GM23338 (cell line): Measurements from ENCODE around the gene COX17. TPM values are rescaled to one million over a fixed set of nuclear protein-coding genes. Genes with fewer than 3 reads are reported as not detected.

Source experiments
- ATAC-seq: fragments of 200-7000 bp; cut with Tn5 transposase; 3 replicates; pipeline ENCODE4 v1.9.1; 2020
- DNase-seq: peaks from one replicate; pipeline ENCODE4 v3.0.0-alpha.2; 2015; ENCODE audit warnings: low spot score
- H2AFZ ChIP-seq: fragments of 200-600 bp; sonication (generic); 2 replicates; pipeline ENCODE4 v1.8.0; 2016; ENCODE audit warnings: antibody characterized with exemption, mild to moderate bottlenecking, moderate library complexity
- H3F3A ChIP-seq: fragments of 200-600 bp; sonication (generic); replicated peaks from 2 replicates; pipeline ENCODE4 v1.8.0; 2017; ENCODE audit warnings: antibody characterized with exemption, mixed run types, low read depth
- H3K27ac ChIP-seq: fragments of 200-600 bp; sonication (generic); 2 replicates; pipeline ENCODE4 v1.6.1; 2016; ENCODE audit warnings: low read depth
- H3K27me3 ChIP-seq: fragments of 200-600 bp; sonication (generic); 2 replicates; pipeline ENCODE4 v1.8.0; 2016; ENCODE audit warnings: mild to moderate bottlenecking, mixed run types, moderate library complexity; ENCODE audit not compliant: insufficient read depth
- H3K36me3 ChIP-seq: fragments of 200-600 bp; sonication (generic); 2 replicates; pipeline ENCODE4 v1.8.0; 2016; ENCODE audit warnings: mild to moderate bottlenecking; ENCODE audit not compliant: insufficient read depth
- H3K4me1 ChIP-seq: fragments of 200-600 bp; sonication (generic); 2 replicates; pipeline ENCODE4 v1.8.0; 2016; ENCODE audit warnings: mild to moderate bottlenecking, moderate library complexity; ENCODE audit not compliant: insufficient read depth
- H3K4me2 ChIP-seq: fragments of 200-600 bp; sonication (generic); 2 replicates; pipeline ENCODE4 v1.7.1; 2017; ENCODE audit warnings: mixed run types
- H3K4me3 ChIP-seq: fragments of 200-600 bp; sonication (generic); 2 replicates; pipeline ENCODE4 v1.6.1; 2016; ENCODE audit warnings: mixed run types
- H3K79me2 ChIP-seq: fragments of 200-600 bp; sonication (generic); replicated peaks from 2 replicates; pipeline ENCODE4 v1.8.0; 2017; ENCODE audit warnings: mild to moderate bottlenecking; ENCODE audit not compliant: insufficient read depth
- H3K9me2 ChIP-seq: fragments of 200-600 bp; sonication (generic); 2 replicates; pipeline ENCODE4 v1.8.0; 2017; ENCODE audit not compliant: insufficient read depth
- H4K20me1 ChIP-seq: fragments of 200-600 bp; sonication (generic); replicated peaks from 2 replicates; pipeline ENCODE4 v1.8.0; 2017; ENCODE audit warnings: mild to moderate bottlenecking; ENCODE audit not compliant: insufficient read depth
- H3K27ac Mint-ChIP-seq: 2 replicates; pipeline ENCODE4 v1.8.0; 2020; ENCODE audit warnings: inconsistent platforms, mild to moderate bottlenecking, moderate library complexity, mixed read lengths
- H3K27me3 Mint-ChIP-seq: 3 replicates; pipeline ENCODE4 v1.8.0; 2022; ENCODE audit warnings: low read depth, mild to moderate bottlenecking, moderate library complexity, mixed read lengths, inconsistent platforms; ENCODE audit not compliant: insufficient read depth, poor library complexity
- H3K36me3 Mint-ChIP-seq: 3 replicates; pipeline ENCODE4 v1.8.0; 2021; ENCODE audit warnings: low read depth, mild to moderate bottlenecking, inconsistent platforms, moderate library complexity, mixed read lengths
- H3K4me1 Mint-ChIP-seq: 3 replicates; pipeline ENCODE4 v1.8.0; 2020; ENCODE audit warnings: mild to moderate bottlenecking, inconsistent platforms, mixed read lengths
- H3K4me3 Mint-ChIP-seq: 3 replicates; pipeline ENCODE4 v1.8.0; 2021; ENCODE audit warnings: moderate library complexity, mild to moderate bottlenecking, inconsistent platforms, mixed read lengths
- H3K9me3 Mint-ChIP-seq: 3 replicates; pipeline ENCODE4 v1.8.0; 2020; ENCODE audit warnings: moderate library complexity, mild to moderate bottlenecking, inconsistent platforms, mixed read lengths
- CTCF ChIP-seq, 2 experiments: fragments of 200-600 bp in 1 of 2; sonication (generic) in 1 of 2; conservative IDR thresholded peaks; 2 replicates each; pipeline versions ENCODE4 v1.5.1 to v1.6.1; 2016 to 2017; ENCODE audit warnings: antibody characterized with exemption in 2 of 2, low read depth in 2 of 2, mild to moderate bottlenecking in 2 of 2, moderate library complexity in 1 of 2
- ETS1 ChIP-seq: IDR thresholded peaks from 2 replicates; pipeline ENCODE4 v1.6.1; 2016; ENCODE audit warnings: antibody characterized with exemption
- EZH2phosphoT487 ChIP-seq: fragments of 200-600 bp; sonication (generic); IDR thresholded peaks from one replicate; pipeline ENCODE4 v1.8.1; 2018; ENCODE audit warnings: antibody characterized with exemption; ENCODE audit not compliant: unreplicated experiment
- NANOG ChIP-seq: IDR thresholded peaks from 2 replicates; pipeline ENCODE4 v1.6.1; 2016; ENCODE audit warnings: antibody characterized with exemption, borderline replicate concordance
- REST ChIP-seq: IDR thresholded peaks from one replicate; pipeline ENCODE4 v1.6.1; 2018; ENCODE audit warnings: antibody characterized with exemption; ENCODE audit not compliant: unreplicated experiment
- STAT1 ChIP-seq: IDR thresholded peaks from one replicate; pipeline ENCODE4 v1.6.1; 2016; ENCODE audit warnings: antibody characterized with exemption; ENCODE audit not compliant: unreplicated experiment
- ZNF114 ChIP-seq: fragments of 250-450 bp; sonication (Bioruptor Pico); IDR thresholded peaks from 2 replicates; pipeline ENCODE4 v1.5.0; 2020; ENCODE audit warnings: mild to moderate bottlenecking, moderate library complexity
- ZNF331 ChIP-seq: fragments of 250-450 bp; sonication (Bioruptor Pico); IDR thresholded peaks from 2 replicates; pipeline ENCODE4 v1.5.0; 2020; ENCODE audit warnings: low read depth, mild to moderate bottlenecking, moderate library complexity
- polyA plus RNA-seq: library from polyadenylated mRNA; unstranded; fragments of >200 nt; fragmentation: Nextera tagmentation; extraction: Ambion mirVana; gene quantifications from 2 replicates; pipeline ENCODE4 v1.2.1, GENCODE V29; 2016
- total RNA-seq: library from RNA; depleted of rRNA; stranded (reverse); fragments of >200 nt; shearing (Covaris generic); gene quantifications from 2 replicates; pipeline ENCODE4 v1.2.3, GENCODE V29; 2014

The COX17 gene
- total and polyA plus RNA-seq, 2 experiments from 2014 or later: 24.0 to 324 TPM

- Mint-ChIP-seq H3K36me3 (no peaks in the 10 kb centered on the region), H3K9me3 (no peaks in the 10 kb centered on the region), H3K4me1 (peaks cover 2% of the 10 kb centered on the region), H3K27me3 (peaks cover 3% of the 10 kb centered on the region), H3K4me3 (no peak overlapping the region), H3K27ac (no peak overlapping the region)
- Histone ChIP-seq H4K20me1 (no peaks in the 10 kb centered on the region), H3K36me3 (no peaks in the 10 kb centered on the region), H3K4me2 (no peak overlapping the region), H3K79me2 (no peaks in the 10 kb centered on the region), H2AFZ (no peak overlapping the region), H3K27me3 (no peaks in the 10 kb centered on the region), H3K9me2 (no peaks in the 10 kb centered on the region), H3K4me1 (no peaks in the 10 kb centered on the region), H3K27ac (no peak overlapping the region), H3F3A (no peaks in the 10 kb centered on the region), H3K4me3 (no peak overlapping the region)
- TF ChIP-seq ETS1: no peak
- TF ChIP-seq REST: no peak
- TF ChIP-seq CTCF (conservative IDR thresholded peaks at IDR 0.05; ENCODE audit: low read depth in 2 of 2): no peak
- TF ChIP-seq ZNF331 (CRISPR knock-in tag): no peak
- TF ChIP-seq STAT1: no peak
- no peak for TF ChIP-seq NANOG
- TF ChIP-seq EZH2phosphoT487: no peak
- TF ChIP-seq ZNF114: no peak
- ATAC-seq (no peak), DNase-seq (no peak)
Observed at GRCh38 chr3:119657887-119658702, 19.1 kb downstream of the COX17 start.

- H3K27me3 Mint-ChIP-seq: peaks cover 3% of the 10 kb centered on the region
- DNase-seq (no peak), ATAC-seq (no peak)
- H4K20me1 ChIP-seq: no peaks in the 10 kb centered on the region
- no peak overlapping the region for H3K27ac Mint-ChIP-seq
- no peak for TF ChIP-seq ZNF114
- TF ChIP-seq ETS1: no peak
- no peaks in the 10 kb centered on the region for H3K9me3 Mint-ChIP-seq
- no peaks in the 10 kb centered on the region for H3K79me2 ChIP-seq
- H3K4me2 ChIP-seq: no peak overlapping the region
- peaks cover 4% of the 10 kb centered on the region; the same call in 2 of the 3 replicates for H3K4me1 Mint-ChIP-seq
- H3F3A ChIP-seq: no peaks in the 10 kb centered on the region
- no peak overlapping the region for H3K4me3 ChIP-seq
- H3K36me3 ChIP-seq: no peaks in the 10 kb centered on the region
- H3K36me3 Mint-ChIP-seq: no peaks in the 10 kb centered on the region
- no peak overlapping the region for H3K27ac ChIP-seq
- H3K4me1 ChIP-seq: 0 out of 2 replicates have a peak, but pooled peaks cover 9% of the 10 kb centered on the region
- no peaks in the 10 kb centered on the region for H3K27me3 ChIP-seq
- no peak overlapping the region for H2AFZ ChIP-seq
- no peaks in the 10 kb centered on the region for H3K9me2 ChIP-seq
- no peak overlapping the region for H3K4me3 Mint-ChIP-seq
Observed at GRCh38 chr3:119653876-119654275, 23.3 kb downstream of the COX17 start.
